HL-60/S4 treated with retinoic acid at 250 ng/mL for 4 days and 3 days (cell line): ENCODE results near the gene NOA1.

ENCODE experiments used
- in situ Hi-C: fragments of 300-500 bp; cut with MboI; formaldehyde crosslinking; loops from 2 replicates; pipeline ENCODE4 v1.7.0; 2022; ENCODE audit warnings: low sequenced_read_pairs

The NOA1 gene

DNA sequence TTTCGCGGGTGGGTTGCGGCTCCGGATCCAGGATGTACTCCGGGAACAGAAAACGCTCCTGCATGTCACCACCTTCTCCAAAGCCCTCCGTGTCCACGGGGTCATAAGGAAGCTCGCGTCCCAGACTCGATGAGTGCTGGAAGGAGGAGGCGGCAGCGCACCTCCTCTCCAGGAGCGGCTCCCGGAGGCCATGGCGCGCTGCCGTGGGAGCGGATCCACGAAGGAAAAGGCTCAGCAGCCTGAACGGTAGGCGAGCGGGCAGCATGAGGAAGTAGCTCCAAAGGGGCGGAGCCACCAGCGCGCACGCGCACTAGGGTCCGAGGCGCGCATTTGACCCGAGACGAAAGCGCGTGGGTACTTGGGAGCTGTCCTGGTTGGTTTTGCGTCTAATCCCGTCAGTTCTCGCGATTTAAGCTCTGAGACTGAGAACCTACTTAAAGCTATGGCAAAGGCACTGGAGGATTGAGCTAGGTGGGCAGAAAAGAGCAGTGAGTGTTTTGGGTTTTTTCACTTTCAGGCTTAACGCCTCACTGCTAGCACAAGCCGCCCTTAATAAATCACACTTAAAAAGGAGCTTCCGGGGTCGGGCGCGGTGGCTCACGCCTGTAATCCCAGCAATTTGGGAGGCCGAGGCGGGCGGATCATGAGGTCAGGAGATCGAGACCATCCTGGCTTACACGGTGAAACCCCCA is at the start of gene NOA1:
TSS of gene NOA1 (minus strand) at position 286 of the 692 bp plus-strand sequence. CDS start at position 265, 21 bp downstream.
- in situ Hi-C loops, result no loop called here

DNA sequence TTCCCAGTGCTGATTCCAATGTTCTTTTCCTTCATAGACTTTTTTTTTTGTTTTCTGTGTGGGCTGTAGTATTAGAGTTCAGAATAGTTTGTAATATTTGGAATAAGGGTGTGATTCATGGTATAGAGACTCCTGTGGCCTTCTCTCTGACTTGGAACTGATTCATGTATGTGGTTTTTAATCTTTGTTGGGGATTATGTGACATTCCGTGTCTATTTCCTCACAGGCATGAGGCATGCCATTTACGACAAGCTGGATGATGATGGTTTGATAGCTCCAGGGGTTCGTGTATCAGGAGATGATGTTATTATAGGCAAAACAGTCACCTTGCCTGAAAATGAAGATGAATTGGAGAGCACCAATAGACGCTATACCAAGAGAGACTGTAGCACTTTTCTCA is 45.7 kb upstream of the NOA1 start:
- in situ Hi-C loops, result no loop called here

DNA sequence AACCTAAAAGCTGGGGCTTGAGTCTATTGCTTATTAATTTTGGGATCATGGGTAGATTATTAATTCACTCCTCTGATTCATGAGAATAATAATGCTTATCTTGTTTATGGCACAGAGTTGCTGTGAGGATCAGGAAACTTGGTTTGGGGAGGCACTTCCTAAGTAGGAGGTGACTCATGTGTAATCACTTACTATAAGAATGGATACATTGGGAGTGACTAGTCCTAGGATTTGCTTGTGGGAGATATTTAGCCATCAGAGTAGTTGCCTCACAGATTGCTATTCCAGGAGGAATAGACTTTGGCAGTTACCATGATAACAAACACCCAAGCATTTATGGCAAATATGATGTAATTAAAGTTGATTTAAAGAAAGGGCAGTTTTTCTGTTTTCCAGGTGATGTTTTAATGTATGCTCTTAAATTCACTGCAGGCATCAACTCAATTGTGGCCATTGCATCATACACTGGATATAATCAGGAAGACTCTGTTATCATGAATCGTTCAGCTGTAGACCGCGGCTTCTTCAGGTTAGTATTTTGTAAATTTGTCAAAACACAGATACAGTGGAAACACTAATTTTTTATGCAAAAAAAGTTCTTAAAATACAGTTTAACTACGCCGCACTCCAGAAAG is 43.2 kb upstream of the NOA1 start:
- in situ Hi-C loops, result no loop called here

DNA sequence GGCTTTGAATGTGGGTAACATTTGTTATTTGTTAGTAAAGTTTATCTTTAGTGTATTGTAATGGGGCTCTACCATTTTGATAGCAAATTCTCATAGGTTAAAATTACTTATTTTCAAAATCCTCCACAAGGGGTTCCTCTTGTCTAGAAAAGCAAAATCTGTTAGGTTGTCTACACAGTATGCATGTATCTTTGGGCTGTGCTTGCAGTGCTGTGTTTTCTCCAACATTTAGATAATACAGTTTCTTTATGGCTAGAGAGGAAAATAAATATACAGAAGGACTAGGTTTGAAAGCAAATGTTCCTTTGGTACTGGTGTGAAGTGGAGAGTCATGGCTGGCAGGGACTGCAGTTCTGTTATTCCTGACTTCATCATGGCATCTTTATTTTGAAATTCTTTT is 41.6 kb upstream of the NOA1 start:
- in situ Hi-C loops, result no loop called here

DNA sequence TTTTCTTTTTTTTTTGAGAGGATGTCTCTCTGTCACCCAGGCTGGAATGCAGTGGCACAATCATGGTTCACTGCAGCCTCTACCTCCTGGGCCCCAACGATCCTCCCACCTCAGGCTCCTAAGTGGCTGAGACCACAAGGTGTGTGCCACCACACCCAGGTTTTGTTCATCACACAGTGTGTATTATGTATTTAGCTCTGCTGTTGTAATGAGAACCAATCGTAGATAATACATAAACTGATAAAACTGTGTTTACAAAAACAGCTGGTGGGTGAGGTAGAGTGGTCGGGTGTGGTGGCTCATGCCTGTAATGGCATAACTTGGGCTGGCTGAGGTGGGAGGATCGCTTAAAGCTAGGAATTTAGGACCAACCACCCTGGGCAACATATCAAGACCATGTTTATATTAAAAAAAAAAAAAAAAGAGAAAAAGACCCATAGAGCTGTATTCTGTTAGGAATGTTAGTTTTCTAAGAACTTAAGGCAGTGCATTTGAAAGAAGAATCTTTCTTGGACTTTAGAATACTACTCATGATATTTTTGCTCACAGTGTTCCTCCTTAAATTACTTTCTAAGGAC is 36.2 kb upstream of the NOA1 start:
- in situ Hi-C loops, result no loop called here

DNA sequence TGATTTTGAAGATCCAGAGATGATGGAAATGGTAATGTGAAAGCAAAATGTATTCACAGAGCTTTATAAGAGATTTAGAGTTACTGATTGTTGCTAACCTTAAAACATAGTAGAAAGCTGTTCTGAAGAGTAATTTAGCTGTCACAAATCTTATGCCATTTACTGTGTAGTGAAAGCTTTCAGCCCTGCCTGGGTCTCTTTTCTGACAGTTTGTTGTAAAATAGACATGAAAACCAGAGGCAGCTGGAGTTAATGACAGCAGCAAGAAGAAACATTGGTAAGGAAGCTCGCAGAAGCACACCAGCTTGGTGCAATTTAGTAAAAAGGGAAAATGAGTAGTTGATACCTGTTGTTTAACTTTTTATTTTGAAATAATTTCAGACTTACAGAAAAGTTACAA is 22.3 kb upstream of the NOA1 start:
- in situ Hi-C loops, result no loop called here

DNA sequence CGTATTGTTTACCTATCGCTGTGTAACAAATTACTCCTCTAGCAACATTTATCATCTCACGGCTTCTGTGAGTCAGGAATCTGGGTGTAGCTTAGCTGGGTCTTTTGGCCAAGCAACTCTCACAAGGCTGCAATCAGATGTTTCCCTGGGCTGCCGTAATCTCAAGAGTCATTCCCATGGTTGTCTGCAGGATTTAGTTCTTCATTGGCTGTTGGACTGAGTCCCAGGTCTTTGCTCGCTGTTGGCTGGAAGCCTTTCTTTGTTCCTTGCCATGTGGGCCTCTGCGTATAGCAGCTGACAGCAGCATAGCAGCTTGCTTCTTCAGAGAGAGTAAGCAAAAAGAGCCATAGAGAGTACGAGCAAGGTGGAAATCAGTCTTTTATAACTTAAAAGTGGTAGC is 18.1 kb upstream of the NOA1 start:
- in situ Hi-C loops, result no loop called here

DNA sequence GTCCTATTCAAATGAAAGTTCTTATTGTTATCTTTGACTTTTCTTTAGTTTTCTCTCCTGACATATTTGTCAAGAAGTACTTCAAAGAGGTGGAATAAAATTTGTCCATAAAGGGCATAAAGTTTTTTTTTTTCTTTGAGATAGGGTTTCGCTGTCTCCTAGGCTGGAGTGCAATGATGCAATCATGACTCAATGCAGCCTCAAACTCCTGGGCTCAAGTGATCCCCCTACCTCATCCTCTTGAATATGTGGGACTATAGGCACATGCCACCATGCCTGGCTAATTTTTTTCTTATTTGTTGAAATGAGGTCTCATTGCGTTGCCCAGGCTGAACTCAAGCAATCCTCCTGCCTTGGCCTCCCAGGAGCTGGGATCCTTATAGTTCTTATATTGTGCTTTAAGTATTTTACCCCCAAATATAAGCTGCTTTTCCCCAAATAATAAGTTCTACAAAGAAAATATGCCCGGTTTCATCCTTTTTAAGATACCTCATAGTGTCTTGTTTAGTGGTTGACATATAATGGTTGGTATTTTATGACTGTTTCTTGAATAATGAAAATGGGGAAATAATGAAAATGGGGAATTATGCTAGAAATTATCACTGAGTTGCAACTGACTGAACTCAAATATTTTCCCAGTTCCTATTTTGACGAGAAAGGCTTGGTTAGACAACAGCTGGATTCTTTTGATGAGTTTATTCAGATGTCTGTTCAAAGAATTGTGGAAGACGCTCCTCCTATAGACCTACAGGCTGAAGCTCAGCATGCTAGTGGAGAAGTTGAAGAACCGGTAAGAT is 12.9 kb upstream of the NOA1 start:
- in situ Hi-C loops, result no loop called here

DNA sequence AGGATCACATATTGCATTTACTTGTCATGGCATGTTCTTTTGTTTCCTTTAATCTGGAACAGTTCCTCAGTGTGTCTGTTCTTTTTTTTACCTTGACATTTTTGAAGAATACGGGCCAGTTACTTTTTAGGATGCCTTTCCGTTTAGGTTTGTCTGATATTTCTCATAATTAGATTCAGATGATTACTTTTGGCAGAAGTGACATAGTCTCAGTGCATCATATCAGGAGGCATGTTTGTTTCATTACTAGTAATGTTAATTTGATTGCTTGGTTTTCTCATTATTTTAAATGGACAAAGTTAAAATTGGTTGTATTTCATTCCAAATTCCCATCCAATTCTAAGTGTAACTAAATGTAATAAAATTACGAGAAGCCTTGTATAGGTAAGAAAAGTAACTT is 9.5 kb upstream of the NOA1 start:
- in situ Hi-C loops, result no loop called here

DNA sequence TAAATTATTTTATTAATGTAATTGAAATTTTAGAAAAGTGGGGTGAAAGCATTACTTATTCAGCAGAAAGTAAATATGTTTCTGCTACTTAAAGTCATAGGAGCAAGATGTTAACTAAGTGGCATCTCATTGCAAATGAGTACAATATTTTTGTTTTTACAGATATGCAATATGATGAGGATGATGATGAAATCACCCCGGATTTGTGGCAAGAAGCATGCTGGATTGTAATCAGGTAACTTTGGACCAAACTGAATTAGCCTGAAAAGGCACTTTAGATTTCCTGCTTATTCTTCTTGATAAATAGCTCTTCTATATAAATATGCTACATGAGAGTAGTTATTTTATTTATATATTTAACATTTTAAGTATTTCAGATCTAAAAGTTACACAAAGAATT is 8.8 kb upstream of the NOA1 start:
- in situ Hi-C loops, result no loop called here

DNA sequence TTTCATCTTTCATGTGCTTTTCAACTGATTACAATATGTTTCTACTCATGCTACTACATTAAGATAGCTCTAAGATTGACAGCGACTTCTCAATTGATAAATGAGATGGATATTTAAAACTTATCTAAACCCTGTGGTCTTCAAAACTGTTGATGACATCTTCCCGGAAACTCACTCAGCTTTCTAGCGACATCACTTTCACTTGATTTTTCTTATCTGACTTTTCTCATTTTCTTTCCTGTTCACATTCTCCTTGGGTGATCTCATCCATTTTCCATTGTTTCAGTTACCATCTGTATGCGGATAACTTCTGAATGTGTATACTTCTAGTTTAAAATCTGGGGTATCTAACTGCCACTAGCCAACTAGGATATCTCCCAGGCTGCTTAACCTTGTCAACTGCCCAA is 4.4 kb upstream of the NOA1 start:
- in situ Hi-C loops, result no loop called here

DNA sequence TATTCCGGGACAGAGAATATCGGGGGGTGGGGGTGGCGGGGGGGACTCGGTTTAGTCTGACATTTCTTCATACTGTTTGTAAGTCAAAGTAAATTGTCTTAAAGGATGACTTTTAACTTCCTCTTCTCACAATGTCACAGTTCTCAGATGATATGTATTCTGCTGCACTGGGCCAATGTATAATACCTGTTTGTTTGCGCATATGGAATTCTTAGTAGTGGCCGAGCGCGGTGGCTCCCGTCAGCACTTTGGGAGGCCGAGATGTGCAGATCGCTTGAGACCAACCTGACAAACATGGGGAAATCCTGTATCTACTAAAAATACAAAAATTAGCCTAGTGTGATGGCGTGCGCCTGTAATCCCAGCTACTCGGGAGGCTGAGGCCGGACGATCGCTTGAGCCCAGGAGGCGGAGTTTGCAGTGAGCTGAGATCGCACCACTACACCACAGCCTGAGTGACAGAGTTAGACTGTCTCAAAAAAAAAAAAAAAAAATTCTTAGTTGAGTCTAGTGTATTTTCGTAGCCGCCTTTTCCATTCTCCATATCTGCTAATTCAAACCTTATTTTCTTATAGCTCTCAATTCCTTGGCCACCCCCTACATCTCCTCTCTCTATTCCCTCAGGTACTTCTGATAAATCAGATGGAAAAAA is 2.1 kb upstream of the NOA1 start:
- in situ Hi-C loops, result no loop called here

DNA sequence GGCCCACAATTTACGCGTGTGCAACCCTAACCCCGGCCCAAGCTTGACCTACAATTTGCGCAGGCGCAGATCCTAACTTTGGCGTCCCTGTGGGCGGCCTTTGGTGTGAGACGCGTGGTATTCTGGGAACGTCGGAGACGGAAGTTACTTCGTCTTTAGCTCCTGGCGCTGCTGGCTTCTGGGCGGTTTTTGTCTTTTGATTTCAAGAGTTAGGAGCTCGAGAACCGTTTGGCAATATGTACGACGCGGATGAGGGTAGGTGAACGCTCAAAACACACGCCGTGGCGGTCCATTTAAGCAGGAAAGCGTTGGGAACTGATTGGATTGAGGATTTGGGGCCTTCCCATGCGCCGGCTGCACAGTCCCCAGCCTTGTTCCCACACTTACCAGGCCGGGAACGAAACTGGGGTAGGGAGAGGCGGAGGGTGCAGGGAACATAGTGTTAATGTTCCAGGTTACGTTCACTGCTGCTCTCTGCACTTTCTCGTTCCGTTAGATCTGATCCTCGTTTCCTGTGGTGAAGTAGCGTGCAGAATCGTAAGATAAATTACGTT is 1.4 kb upstream of the NOA1 start, which contains the start of gene POLR2B:
TSS of gene POLR2B (plus strand) at position 147 of the 554 bp plus-strand sequence. CDS start at position 237, 90 bp downstream.
- in situ Hi-C loops, result no loop called here

DNA sequence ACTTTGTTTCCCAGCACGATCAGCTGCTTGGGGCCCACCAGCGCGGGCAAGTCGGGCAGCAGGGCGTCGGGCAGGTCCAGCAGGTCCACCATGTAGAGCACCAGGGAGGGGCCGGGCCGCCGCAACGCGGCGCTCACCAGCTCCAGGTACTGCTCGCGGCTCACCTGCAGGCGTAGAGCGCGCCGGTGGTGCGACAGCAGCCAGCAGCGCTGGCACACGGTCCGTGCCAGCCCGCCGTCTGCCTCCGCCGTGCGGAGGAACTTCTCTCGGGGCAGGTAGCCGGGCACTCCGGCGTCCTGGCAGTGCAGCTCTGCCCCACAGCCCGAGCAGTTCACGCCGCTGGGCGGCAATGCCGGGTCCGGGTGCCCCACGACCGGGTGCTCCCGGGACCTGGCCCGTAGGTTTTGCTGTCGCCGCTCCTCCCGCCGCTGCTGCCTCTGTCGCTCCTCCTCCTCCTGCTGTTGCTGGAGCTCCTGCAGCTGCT is 527 bp downstream of the NOA1 start:
- in situ Hi-C loops, result no loop called here

DNA sequence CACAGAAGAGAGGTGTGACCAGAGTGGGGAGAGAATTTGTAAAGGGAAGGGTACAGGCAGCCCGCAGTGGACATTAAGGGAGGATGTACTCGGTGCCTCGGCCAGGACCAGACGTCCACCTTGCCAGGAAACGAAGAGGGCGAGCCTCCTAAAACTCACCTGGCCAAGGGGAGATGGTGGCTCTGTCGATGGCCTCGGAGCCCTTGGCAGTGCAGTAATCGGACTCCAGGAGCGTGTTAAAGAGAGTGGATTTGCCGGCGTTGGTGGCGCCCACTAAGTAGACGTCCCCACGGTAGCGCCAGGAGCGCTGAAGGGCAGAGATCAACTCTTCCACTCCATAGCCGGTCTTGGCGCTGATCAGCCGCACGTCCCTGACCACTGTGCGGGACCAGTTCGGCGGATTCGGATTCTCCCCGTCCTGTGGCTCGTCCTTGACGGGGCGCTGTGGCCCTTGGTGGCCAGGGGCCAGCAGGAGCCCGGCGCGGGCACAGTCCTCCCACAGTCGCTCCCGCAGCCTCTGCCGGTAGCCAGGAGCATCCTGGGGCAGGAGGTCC is 1.0 kb downstream of the NOA1 start:
- in situ Hi-C loops, result no loop called here

DNA sequence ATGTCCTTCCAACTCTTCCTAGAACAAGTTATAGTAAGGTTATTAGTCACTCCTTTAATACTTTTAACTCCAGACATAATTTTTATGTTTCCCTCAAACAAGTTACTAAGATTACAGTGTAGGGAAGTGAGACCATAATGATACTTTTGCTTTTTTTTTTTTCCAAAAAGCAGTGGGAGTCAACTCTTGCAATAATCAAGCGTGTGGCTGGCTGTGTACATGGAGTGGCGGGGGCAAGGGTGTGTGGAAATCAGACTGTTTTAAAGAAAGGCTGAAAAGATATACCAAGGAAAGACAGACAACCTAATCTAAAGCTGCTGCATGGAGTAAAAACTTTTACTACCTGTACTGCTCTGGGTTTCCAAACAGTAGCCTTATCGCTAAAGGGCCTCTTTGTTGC is 4.1 kb downstream of the NOA1 start:
- in situ Hi-C loops, result no loop called here

DNA sequence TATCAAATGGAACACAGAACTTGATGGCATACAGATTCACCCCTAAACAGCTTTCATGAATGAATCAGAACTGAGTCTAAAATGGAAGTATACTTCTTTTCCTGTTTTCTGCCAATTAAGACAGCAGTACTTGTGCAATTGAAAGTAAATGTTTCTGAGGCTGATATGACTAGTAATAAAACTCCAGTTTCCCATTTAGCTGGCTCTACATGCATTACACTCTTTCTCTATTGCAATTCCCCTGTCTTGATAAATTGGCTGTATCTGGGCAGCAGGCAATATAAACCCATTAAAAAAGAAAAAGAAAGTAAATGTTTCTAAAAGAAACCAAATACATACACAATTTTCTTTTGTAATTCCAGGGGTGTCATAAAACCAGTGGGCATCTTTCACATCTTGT is 4.6 kb downstream of the NOA1 start:
- in situ Hi-C loops, result no loop called here

DNA sequence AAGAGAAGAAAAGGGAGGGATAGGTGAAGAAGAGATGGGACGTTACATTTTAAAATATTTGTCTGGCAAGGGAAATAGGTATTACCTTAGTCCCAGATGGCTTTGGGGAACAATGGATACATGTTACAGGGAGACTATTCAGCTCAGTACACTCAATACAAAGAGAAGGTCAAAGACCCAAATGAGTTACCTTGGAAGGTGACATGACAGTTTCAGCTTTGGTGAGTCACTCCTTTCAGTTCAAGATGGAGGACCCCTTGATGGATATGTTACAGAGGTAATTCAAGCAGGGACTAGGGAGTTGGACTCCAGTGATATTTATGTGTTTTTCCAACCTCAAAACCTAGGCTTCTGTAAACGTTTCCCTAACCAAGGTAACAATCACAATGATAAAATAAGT is 5.0 kb downstream of the NOA1 start:
- in situ Hi-C loops, result no loop called here

DNA sequence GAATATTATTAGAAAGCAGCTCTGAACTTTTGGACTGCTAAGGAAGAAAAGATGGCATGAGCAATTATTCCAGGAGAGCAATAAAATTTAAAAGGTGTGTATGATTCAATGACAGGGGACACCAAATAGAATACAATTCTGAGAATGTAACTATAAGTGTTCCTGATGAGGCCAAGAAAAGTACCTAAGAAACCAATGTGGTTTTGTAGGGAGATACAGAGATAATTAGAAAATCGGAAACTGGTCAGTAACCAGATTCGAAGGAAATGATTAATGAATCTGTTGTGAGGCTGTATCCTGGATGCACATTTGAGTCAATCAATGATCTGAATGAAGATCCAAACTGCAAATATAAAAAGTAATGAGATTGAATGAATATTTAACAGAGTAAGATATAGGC is 6.0 kb downstream of the NOA1 start:
- in situ Hi-C loops, result no loop called here

DNA sequence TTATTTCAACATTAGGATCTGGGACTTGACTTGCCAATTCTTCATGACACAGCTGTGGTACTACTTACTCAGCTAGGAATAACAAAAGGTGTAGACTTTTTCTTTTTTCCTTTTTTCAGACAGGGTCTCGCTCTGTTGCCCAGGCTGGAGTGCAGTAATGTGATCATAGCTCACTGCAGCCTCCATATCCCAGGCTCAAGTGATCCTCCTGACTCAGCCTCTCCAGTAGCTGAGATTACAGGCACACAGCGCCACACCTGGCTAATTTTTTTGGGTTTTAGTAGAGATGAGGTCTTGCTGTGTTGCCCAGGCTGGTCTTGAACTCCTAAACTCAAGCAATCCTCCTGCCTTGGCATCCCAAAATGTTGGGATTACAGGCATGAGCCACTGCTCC is 16.3 kb downstream of the NOA1 start:
- in situ Hi-C loops, result no loop called here
